ENCODE data around the gene PDE4B. TPM values are rescaled to one million over a fixed set of nuclear protein-coding genes. Genes with fewer than 3 reads are reported as not detected.

PDE4B gene
- polyA plus RNA-seq, 1 donor (not counting 4 experiments of a cell fraction or from before 2014, with no cell fraction given): 0.29 TPM

DNA sequence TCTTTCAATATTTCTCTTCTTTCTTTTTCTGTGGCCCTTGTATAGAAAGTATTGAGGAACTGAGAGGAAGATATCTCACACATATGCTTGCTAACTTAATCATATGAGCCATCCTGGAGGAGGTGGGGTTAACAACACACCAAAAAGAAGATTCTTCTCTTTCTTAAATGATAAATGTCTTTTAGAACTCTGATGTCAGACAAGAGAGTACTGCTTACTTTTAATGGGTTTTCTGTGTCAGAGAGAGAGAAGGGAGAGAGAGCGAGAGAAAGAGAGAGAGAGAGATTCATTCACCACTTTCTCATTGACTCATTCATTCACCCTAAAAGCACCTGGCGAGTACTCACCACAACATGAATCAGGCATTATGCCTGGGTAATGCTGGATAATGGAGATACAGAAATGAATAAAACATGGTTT lies 490.9 kb downstream of the PDE4B start:
- TF ChIP-seq, protein P1, sequence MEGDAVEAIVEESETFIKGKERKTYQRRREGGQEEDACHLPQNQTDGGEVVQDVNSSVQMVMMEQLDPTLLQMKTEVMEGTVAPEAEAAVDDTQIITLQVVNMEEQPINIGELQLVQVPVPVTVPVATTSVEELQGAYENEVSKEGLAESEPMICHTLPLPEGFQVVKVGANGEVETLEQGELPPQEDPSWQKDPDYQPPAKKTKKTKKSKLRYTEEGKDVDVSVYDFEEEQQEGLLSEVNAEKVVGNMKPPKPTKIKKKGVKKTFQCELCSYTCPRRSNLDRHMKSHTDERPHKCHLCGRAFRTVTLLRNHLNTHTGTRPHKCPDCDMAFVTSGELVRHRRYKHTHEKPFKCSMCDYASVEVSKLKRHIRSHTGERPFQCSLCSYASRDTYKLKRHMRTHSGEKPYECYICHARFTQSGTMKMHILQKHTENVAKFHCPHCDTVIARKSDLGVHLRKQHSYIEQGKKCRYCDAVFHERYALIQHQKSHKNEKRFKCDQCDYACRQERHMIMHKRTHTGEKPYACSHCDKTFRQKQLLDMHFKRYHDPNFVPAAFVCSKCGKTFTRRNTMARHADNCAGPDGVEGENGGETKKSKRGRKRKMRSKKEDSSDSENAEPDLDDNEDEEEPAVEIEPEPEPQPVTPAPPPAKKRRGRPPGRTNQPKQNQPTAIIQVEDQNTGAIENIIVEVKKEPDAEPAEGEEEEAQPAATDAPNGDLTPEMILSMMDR (optimal IDR thresholded peaks at IDR 0.05 in 1 of 3, IDR thresholded peaks at IDR 0.05 in 1 of 3, conservative IDR thresholded peaks at IDR 0.05 in 1 of 3; ENCODE audit: extremely low read depth in 1 of 3, insufficient read depth in 2 of 3, low read length in 3 of 3): no peak
- TF ChIP-seq EZH2 (IDR thresholded peaks at IDR 0.05; ENCODE audit: low read length): no peak
- DNase-seq (ENCODE audit: low read depth, low spot score) (no peak), FAIRE-seq (peak; percentile 56)
- Histone ChIP-seq H3K9ac (ENCODE audit: control insufficient read depth, extremely low read depth, insufficient read depth, low read length) (no peak overlapping the region), H3K36me3 (ENCODE audit: control insufficient read depth in 2 of 2, extremely low read depth in 1 of 2, insufficient read depth in 2 of 2, low read length in 2 of 2) (no peaks in the 10 kb centered on the region), H3K4me1 (ENCODE audit: control insufficient read depth, extremely low read depth, insufficient read depth, low read length) (peaks cover 26% of the 10 kb centered on the region), H4K20me1 (ENCODE audit: control insufficient read depth, extremely low read depth, insufficient read depth, low read length) (no peaks in the 10 kb centered on the region), H3K27ac (ENCODE audit: control insufficient read depth, insufficient read depth, low read length) (peak overlapping the region; percentile 29), H3K4me2 (ENCODE audit: control insufficient read depth, extremely low read depth, insufficient read depth, low read depth, low read length) (peak overlapping the region; percentile 31), H2AFZ (ENCODE audit: control insufficient read depth, low read length) (no peak overlapping the region), H3K9me3 (ENCODE audit: control insufficient read depth, low read depth, low read length) (no peaks in the 10 kb centered on the region), H3K79me2 (ENCODE audit: control insufficient read depth, insufficient read depth, low read length) (no peaks in the 10 kb centered on the region), H3K4me3 (ENCODE audit: control insufficient read depth in 2 of 3, extremely low read depth in 1 of 3, insufficient read depth in 2 of 3, low read depth in 1 of 3, low read length in 3 of 3) (no peak overlapping the region), H3K9me1 (ENCODE audit: control insufficient read depth, extremely low read depth, insufficient read depth, low read length) (no peaks in the 10 kb centered on the region), H3K27me3 (ENCODE audit: control insufficient read depth, extremely low read depth, insufficient read depth, low read length) (no peaks in the 10 kb centered on the region)
- dilution Hi-C loops (cut with MboI; ENCODE audit: extremely low pct_ligation_motif_present, low sequenced_read_pairs): no loop called here

DNA sequence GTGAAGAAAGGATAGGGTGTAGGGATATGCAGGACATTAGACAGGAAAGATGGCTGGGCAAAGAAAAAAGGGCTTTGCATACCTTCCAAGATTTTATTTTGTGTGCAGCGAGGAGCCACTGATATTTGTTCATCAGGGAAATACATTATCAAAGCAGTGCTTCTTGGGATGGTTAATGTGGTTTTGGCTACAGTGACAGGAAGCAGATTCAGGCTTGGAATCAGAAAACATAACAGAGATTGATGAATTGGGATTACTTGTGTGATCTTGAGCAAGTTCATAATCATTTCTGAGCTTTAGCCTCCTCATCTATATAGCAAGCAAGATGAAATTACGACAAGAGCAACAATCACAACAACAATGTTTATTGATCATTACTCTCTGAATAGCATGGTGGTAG lies 492.1 kb downstream of the PDE4B start:
- no peak overlapping the region for H3K9ac ChIP-seq (ENCODE audit: control insufficient read depth, extremely low read depth, insufficient read depth, low read length)
- H3K79me2 ChIP-seq (ENCODE audit: control insufficient read depth, insufficient read depth, low read length): no peaks in the 10 kb centered on the region
- TF ChIP-seq, protein P1 (optimal IDR thresholded peaks at IDR 0.05 in 1 of 3, IDR thresholded peaks at IDR 0.05 in 1 of 3, conservative IDR thresholded peaks at IDR 0.05 in 1 of 3; ENCODE audit: extremely low read depth in 1 of 3, insufficient read depth in 2 of 3, low read length in 3 of 3): no peak
- no peak for TF ChIP-seq EZH2 (IDR thresholded peaks at IDR 0.05; ENCODE audit: low read length)
- H4K20me1 ChIP-seq (ENCODE audit: control insufficient read depth, extremely low read depth, insufficient read depth, low read length): no peaks in the 10 kb centered on the region
- no peaks in the 10 kb centered on the region for H3K9me3 ChIP-seq (ENCODE audit: control insufficient read depth, low read depth, low read length)
- no peak for FAIRE-seq
- H3K9me1 ChIP-seq (ENCODE audit: control insufficient read depth, extremely low read depth, insufficient read depth, low read length): no peaks in the 10 kb centered on the region
- dilution Hi-C loops (cut with MboI; ENCODE audit: extremely low pct_ligation_motif_present, low sequenced_read_pairs): no loop called here
- no peak overlapping the region for H3K4me2 ChIP-seq (ENCODE audit: control insufficient read depth, extremely low read depth, insufficient read depth, low read depth, low read length)
- H3K36me3 ChIP-seq (ENCODE audit: control insufficient read depth in 2 of 2, extremely low read depth in 1 of 2, insufficient read depth in 2 of 2, low read length in 2 of 2): no peaks in the 10 kb centered on the region
- H3K4me3 ChIP-seq (ENCODE audit: control insufficient read depth in 2 of 3, extremely low read depth in 1 of 3, insufficient read depth in 2 of 3, low read depth in 1 of 3, low read length in 3 of 3): no peak overlapping the region
- no peak overlapping the region for H3K27ac ChIP-seq (ENCODE audit: control insufficient read depth, insufficient read depth, low read length)
- no peak overlapping the region for H2AFZ ChIP-seq (ENCODE audit: control insufficient read depth, low read length)
- no peak for DNase-seq (ENCODE audit: low read depth, low spot score)
- peaks cover 24% of the 10 kb centered on the region for H3K4me1 ChIP-seq (ENCODE audit: control insufficient read depth, extremely low read depth, insufficient read depth, low read length)
- H3K27me3 ChIP-seq (ENCODE audit: control insufficient read depth, extremely low read depth, insufficient read depth, low read length): no peaks in the 10 kb centered on the region

Data from keratinocyte (primary cell).